Aorta (tissue), 5 donors: Measurements from ENCODE around the gene MSL1. TPM values are rescaled to one million over a fixed set of nuclear protein-coding genes. Genes with fewer than 3 reads are reported as not detected.

ENCODE experiments used
- ATAC-seq: fragments of 200-7000 bp; cut with Tn5 transposase; one replicate; pipeline ENCODE4 v1.9.1; 2022; ENCODE audit warnings: moderate library complexity; ENCODE audit not compliant: low FRiP score
- DNase-seq, 2 donors: peaks; one replicate each; pipeline ENCODE4 v3.0.0-alpha.2; 2020
- H3K27ac ChIP-seq, 2 donors: one replicate each; pipeline ENCODE4 v1.5.1; 2013; ENCODE audit warnings: low read length in 2 of 2, mild to moderate bottlenecking in 2 of 2, moderate library complexity in 2 of 2, control low read depth in 1 of 2, inconsistent platforms in 1 of 2, low read depth in 1 of 2
- H3K27me3 ChIP-seq, 2 donors: one replicate each; pipeline ENCODE4 v1.6.1; 2013; ENCODE audit warnings: control low read depth in 1 of 2, low read length in 1 of 2, mild to moderate bottlenecking in 1 of 2, moderate library complexity in 1 of 2; ENCODE audit not compliant: insufficient read depth in 2 of 2, control insufficient read depth in 1 of 2
- H3K36me3 ChIP-seq, 2 donors: one replicate each; pipeline ENCODE4 v1.6.1; 2013; ENCODE audit warnings: control low read depth in 1 of 2, low read length in 1 of 2, mild to moderate bottlenecking in 1 of 2; ENCODE audit not compliant: insufficient read depth in 2 of 2, control insufficient read depth in 1 of 2
- H3K4me1 ChIP-seq, 2 donors: one replicate each; pipeline ENCODE4 v1.6.1; 2013; ENCODE audit warnings: low read length in 2 of 2, control low read depth in 1 of 2, mild to moderate bottlenecking in 1 of 2, moderate library complexity in 1 of 2; ENCODE audit not compliant: insufficient read depth in 2 of 2, control insufficient read depth in 1 of 2
- H3K4me3 ChIP-seq, 2 donors: one replicate each; pipeline ENCODE4 v1.5.1; 2013; ENCODE audit warnings: low read length in 2 of 2, control low read depth in 1 of 2, mild to moderate bottlenecking in 1 of 2
- H3K9me3 ChIP-seq: one replicate; pipeline ENCODE4 v1.6.1; 2013; ENCODE audit warnings: mild to moderate bottlenecking, low read length; ENCODE audit not compliant: control insufficient read depth
- WGBS, 2 donors: extraction: QIAGEN DNeasy Blood & Tissue Kit; methylation state at CpG; one replicate each; pipeline ENCODE4 v1.1.7; 2013; 5-methylcytosine and 5-hydroxymethylcytosine counted together
- intact Hi-C, 2 donors: fragments of 100-400 bp; cut with DNase I; formaldehyde crosslinking; loops; one replicate each; pipeline versions ENCODE4 v1.14.2 to v1.15.0; 2022
- polyA plus RNA-seq, 2 donors: library from polyadenylated mRNA; stranded (reverse); fragments of 200-250 nt; gene quantifications; one replicate each; pipeline ENCODE4 v1.2.3, GENCODE V29; 2013
- total RNA-seq, 2 donors: library from RNA; stranded (reverse); fragmentation: NEBNext Ultra II Directional; extraction: Animal tissue kit (Norgen Biotek cat#: 25700); gene quantifications; one replicate each; pipeline ENCODE4 v1.2.1, GENCODE V29; 2021
- donor health status: healthy with polysubstance abuse.
- donor health status: Bipolar disorder and iron deficiency.
- donor health status: DM: no; HTN: no; CAD: no.
- donor health status: DM: no; HTN: no; CAD: no.
- donor health status: DM: yes; HTN: yes; CAD: no.

The MSL1 gene
- total and polyA plus RNA-seq, 4 donors = 21.2 to 171 (median 90.7) TPM

GRCh38 chr17:40095351-40095943, 26.3 kb upstream of the MSL1 start:
- H3K4me1 ChIP-seq = no peaks in the 10 kb centered on the region
- DNase-seq (peak in 1 of 2 donors; percentile 76), ATAC-seq (no peak)
- H3K9me3 ChIP-seq = no peaks in the 10 kb centered on the region
- H3K4me3 ChIP-seq = no peak overlapping the region
- H3K27me3 ChIP-seq = no peaks in the 10 kb centered on the region
- H3K36me3 ChIP-seq = peaks cover 0 to 5% of the 10 kb centered on the region in 2 donors
- H3K27ac ChIP-seq = peak overlapping the region in 1 of 2 donors; percentile 38
- intact Hi-C loops = loop anchor here in 1 of 2 donors (5.0 to 10.0 kb wide), 2 partner anchors 72 to 239 kb away; no protein-coding TSS in a partner anchor
- 45 to 48% methylated on average over 17 of the region's 17 CpGs for WGBS, 2 donors

DNA sequence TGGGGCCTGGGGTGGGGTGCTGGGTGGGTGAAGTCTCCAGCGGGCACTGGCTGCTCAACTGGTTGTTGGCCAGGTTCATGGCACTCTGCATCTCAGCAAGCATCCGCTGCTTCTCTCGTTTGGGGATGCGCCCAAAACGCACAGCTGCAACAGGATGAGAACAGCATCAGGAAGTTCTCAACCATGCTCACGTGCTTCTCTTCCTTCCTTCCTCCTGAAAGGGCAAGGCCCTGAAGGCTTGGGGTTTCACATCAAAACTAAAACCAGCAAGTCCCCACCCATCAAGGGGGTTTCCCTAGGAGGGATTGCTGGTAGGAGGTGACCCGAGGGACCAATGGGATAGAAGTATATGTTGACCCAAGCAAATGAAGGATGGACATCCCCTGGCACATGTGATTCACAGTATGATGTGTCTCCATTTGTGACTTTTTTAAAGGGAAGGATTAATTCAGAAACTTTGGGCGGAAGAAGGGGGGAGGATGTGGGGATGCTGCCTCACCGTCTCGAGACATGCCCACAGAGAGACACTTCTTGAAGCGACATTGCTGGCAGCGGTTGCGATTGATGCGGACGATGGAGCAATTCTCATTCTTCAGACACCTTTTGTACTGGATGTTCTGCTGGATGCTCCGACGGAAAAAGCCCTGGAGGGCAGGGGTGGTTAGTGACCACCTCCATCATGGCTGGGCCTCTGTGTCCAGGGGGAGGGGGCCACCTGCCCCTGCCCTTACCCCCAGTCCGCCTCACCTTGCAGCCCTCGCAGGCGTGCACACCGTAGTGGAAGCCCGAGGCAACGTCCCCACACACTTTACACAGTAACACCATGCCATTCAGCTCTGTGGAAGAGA, 25.6 kb upstream of the MSL1 start:
- H3K27ac ChIP-seq = peak overlapping the region in 1 of 2 donors; percentile 33
- intact Hi-C loops = loop anchor here in 1 of 2 donors (5.0 to 10.0 kb wide), 2 partner anchors 71 to 239 kb away; no protein-coding TSS in a partner anchor
- WGBS, 2 donors = 67 to 73% methylated on average over 23 of the region's 23 CpGs
- H3K27me3 ChIP-seq = no peaks in the 10 kb centered on the region
- peaks cover 0 to 5% of the 10 kb centered on the region in 2 donors for H3K36me3 ChIP-seq
- no peak overlapping the region for H3K4me3 ChIP-seq
- ATAC-seq = no peak
- no peaks in the 10 kb centered on the region for H3K9me3 ChIP-seq
- peak in 1 of 2 donors; percentile 75 for DNase-seq
- no peaks in the 10 kb centered on the region for H3K4me1 ChIP-seq

- DNase-seq = no peak
- intact Hi-C loops = loop anchor here in 1 of 2 donors (5.0 to 10.0 kb wide), 2 partner anchors 70 to 238 kb away; no protein-coding TSS in a partner anchor
- H3K9me3 ChIP-seq = no peaks in the 10 kb centered on the region
- no peak for ATAC-seq
- H3K4me1 ChIP-seq = no peaks in the 10 kb centered on the region
- peak overlapping the region in 1 of 2 donors; percentile 92 for H3K27ac ChIP-seq
- H3K27me3 ChIP-seq = no peaks in the 10 kb centered on the region
- WGBS, 2 donors = 48 to 53% methylated on average over 10 of the region's 10 CpGs
- H3K4me3 ChIP-seq = no peak overlapping the region
- peaks cover 0 to 5% of the 10 kb centered on the region in 2 donors for H3K36me3 ChIP-seq
These were observed 24.7 kb upstream of the MSL1 start for GRCh38 chr17:40097087-40097486.

GRCh38 chr17:40097931-40098845, 23.6 kb upstream of the MSL1 start:
- peak; percentile 89 for DNase-seq
- WGBS, 2 donors = 15 to 16% methylated on average over 9 of the region's 9 CpGs
- intact Hi-C loops = loop anchor here in 1 of 2 donors (5.0 to 10.0 kb wide), 2 partner anchors 69 to 237 kb away; no protein-coding TSS in a partner anchor
- peak; percentile 33 for ATAC-seq
- no peaks in the 10 kb centered on the region for H3K9me3 ChIP-seq
- H3K36me3 ChIP-seq = peaks cover 0 to 5% of the 10 kb centered on the region in 2 donors
- H3K27me3 ChIP-seq = no peaks in the 10 kb centered on the region
- peak overlapping the region in 1 of 2 donors; percentile 12 for H3K4me3 ChIP-seq
- H3K4me1 ChIP-seq = no peaks in the 10 kb centered on the region
- peak overlapping the region; percentile 50 to 92 for H3K27ac ChIP-seq

DNA sequence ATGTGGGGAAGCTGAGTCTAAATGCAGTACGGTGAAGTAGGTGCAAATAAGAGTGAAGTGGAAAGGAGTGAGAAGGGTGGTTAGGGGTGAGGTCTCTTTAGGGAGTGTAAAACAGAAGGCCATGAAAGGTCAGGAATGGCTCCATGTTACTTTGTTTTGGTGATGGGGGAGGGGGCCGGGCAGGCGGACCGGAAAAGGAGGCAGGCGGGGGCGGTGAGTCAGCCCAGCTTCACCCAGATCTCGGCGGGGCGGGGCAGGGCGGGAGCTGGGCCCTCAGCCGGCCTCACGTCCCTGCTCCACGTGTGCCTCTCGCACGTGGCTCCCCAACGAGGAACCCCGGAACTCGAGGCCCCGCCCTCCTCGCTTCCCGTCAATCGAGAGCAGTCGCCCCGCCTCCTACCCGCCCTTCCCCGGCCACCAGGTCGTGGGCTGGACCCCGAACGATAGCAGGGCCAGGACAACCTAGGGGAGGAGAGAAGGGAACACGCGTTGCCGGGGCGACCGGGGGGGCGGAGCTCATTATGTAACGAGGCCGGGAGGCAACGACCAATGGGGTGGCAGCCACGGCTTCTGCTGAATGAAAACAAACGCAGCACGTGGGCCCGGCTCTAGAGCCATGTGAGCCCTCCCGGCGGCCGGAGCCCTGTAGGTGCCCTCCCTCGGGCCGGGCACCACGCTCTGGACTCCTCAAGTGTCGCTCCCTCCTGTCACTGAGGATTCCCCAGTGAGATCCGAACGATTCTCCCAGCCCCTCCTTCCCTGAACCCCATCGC, 22.7 kb upstream of the MSL1 start:
- peaks cover 0 to 5% of the 10 kb centered on the region in 2 donors for H3K36me3 ChIP-seq
- intact Hi-C loops = loop anchor here in 1 of 2 donors (1.0 to 10.0 kb wide), 3 partner anchors 12 to 236 kb away; no protein-coding TSS in a partner anchor
- peak; percentile 100 for DNase-seq
- H3K27me3 ChIP-seq = no peaks in the 10 kb centered on the region
- 0 to 1% methylated on average over 41 to 52 of the region's 52 CpGs for WGBS, 2 donors
- H3K4me1 ChIP-seq = no peaks in the 10 kb centered on the region
- peak overlapping the region; percentile 87 to 92 for H3K27ac ChIP-seq
- H3K4me3 ChIP-seq = peak overlapping the region; percentile 43 to 76
- peak; percentile 90 for ATAC-seq
- no peaks in the 10 kb centered on the region for H3K9me3 ChIP-seq

GRCh38 chr17:40099619-40100418, 22.0 kb upstream of the MSL1 start:
- peak overlapping the region; percentile 84 to 87 for H3K27ac ChIP-seq
- DNase-seq = no peak
- H3K4me1 ChIP-seq = no peaks in the 10 kb centered on the region
- intact Hi-C loops = loop anchor here in 1 of 2 donors (1.0 to 10.0 kb wide), 4 partner anchors 11 to 235 kb away; partner anchors contain the start of gene CDC6
- ATAC-seq = peak; percentile 2
- peak overlapping the region; percentile 43 to 76 for H3K4me3 ChIP-seq
- H3K9me3 ChIP-seq = no peaks in the 10 kb centered on the region
- H3K27me3 ChIP-seq = no peaks in the 10 kb centered on the region
- 1 to 2% methylated on average over 31 of the region's 31 CpGs for WGBS, 2 donors
- H3K36me3 ChIP-seq = peaks cover 0 to 5% of the 10 kb centered on the region in 2 donors

- H3K27ac ChIP-seq = peak within 1 kb of the TSS; percentile 87 to 88
- no peaks in the 10 kb centered on the region for H3K27me3 ChIP-seq
- WGBS, 2 donors = 0% methylated on average over 16 of the region's 16 CpGs
- ATAC-seq = no peak
- no peak for DNase-seq
- H3K9me3 ChIP-seq = no peaks in the 10 kb centered on the region
- intact Hi-C loops = loop anchor here in 1 of 2 donors (10.0 kb wide), 1 partner anchor 184 kb away; the partner anchor contains the start of gene CDC6
- H3K4me1 ChIP-seq = no peaks in the 10 kb centered on the region
- peaks cover 0 to 5% of the 10 kb centered on the region in 2 donors for H3K36me3 ChIP-seq
- peak within 1 kb of the TSS; percentile 43 to 76 for H3K4me3 ChIP-seq
These were observed 21.4 kb upstream of the MSL1 start, which contains the start of gene NR1D1 for GRCh38 chr17:40100419-40100668. NR1D1 (minus strand) TSS chr17:40100589; CDS start chr17:40100094, 495 bp downstream.
